ENCODE measurements around the gene HNF1B.

The HNF1B gene

GRCh38 chr17:37732316-37732715 is 12.5 kb downstream of the HNF1B start:
- DNase-seq, result no peak

- DNase-seq, result no peak
Measured at GRCh38 chr17:37731056-37731455, 13.8 kb downstream of the HNF1B start.

GRCh38 chr17:37729905-37730304 is 15.0 kb downstream of the HNF1B start:
- no peak for DNase-seq

- no peak for DNase-seq
Measured at GRCh38 chr17:37726891-37727675, 17.8 kb downstream of the HNF1B start.

GRCh38 chr17:37726248-37726647 is 18.6 kb downstream of the HNF1B start:
- DNase-seq, result no peak

- no peak for DNase-seq
Measured at GRCh38 chr17:37725601-37726146, 19.2 kb downstream of the HNF1B start.

GRCh38 chr17:37725021-37725595 is 19.8 kb downstream of the HNF1B start:
- DNase-seq, result no peak

- DNase-seq, result no peak
Measured at GRCh38 chr17:37720989-37721388, 23.9 kb downstream of the HNF1B start.

GRCh38 chr17:37719866-37720265 is 25.0 kb downstream of the HNF1B start:
- no peak for DNase-seq

GRCh38 chr17:37718324-37719048 is 26.4 kb downstream of the HNF1B start:
- no peak for DNase-seq

- DNase-seq, result peak; percentile 47
Measured at GRCh38 chr17:37717627-37718323, 27.1 kb downstream of the HNF1B start.

GRCh38 chr17:37714897-37715296 is 30.0 kb downstream of the HNF1B start:
- no peak for DNase-seq

- no peak for DNase-seq
Measured at GRCh38 chr17:37713624-37714023, 31.2 kb downstream of the HNF1B start.

GRCh38 chr17:37713028-37713431 is 31.8 kb downstream of the HNF1B start:
- DNase-seq, result no peak

GRCh38 chr17:37711113-37711512 is 33.7 kb downstream of the HNF1B start:
- no peak for DNase-seq

GRCh38 chr17:37710344-37710886 is 34.4 kb downstream of the HNF1B start:
- DNase-seq, result peak; percentile 46

GRCh38 chr17:37708616-37709212 is 36.1 kb downstream of the HNF1B start:
- no peak for DNase-seq

- DNase-seq, result no peak
Measured at GRCh38 chr17:37708008-37708615, 36.7 kb downstream of the HNF1B start.

GRCh38 chr17:37706446-37706845 is 38.4 kb downstream of the HNF1B start:
- DNase-seq, result no peak

- peak; percentile 74 for DNase-seq
Measured at GRCh38 chr17:37702598-37702997, 42.3 kb downstream of the HNF1B start.

GRCh38 chr17:37701496-37701898 is 43.4 kb downstream of the HNF1B start:
- DNase-seq, result no peak

- peak; percentile 7 for DNase-seq
Measured at GRCh38 chr17:37700881-37701280, 44.0 kb downstream of the HNF1B start.
